ENCODE results near the gene TRIM63. TPM values are rescaled to one million over a fixed set of nuclear protein-coding genes. Genes with fewer than 3 reads are reported as not detected.
A peak's percentile ranks its signal among the peaks of the same experiment; 100 is the strongest.

TRIM63 gene
- not detected in 2 replicates for total RNA-seq (2014; rRNA removed)
- Bru-seq, nascent RNA = percentile 5 among the genes with signal in this experiment
- percentile 15 among the genes with signal in this experiment for BruChase-seq, experiment 1, labeled RNA remaining after a 6-hour chase
- BruChase-seq, experiment 2, labeled RNA remaining after a 2-hour chase = percentile 5 among the genes with signal in this experiment
- long read RNA-seq = 0 reads

- DNase-seq = no peak
- Histone ChIP-seq H2AFZ (ENCODE audit: low read length) (no peak within 1 kb of the TSS), H3K79me2 (ENCODE audit: low read length) (no peaks in the 10 kb centered on the region), H3F3A (ENCODE audit: low read length, unreplicated experiment) (no peaks in the 10 kb centered on the region), H3K27me3 (ENCODE audit: low read length) (no peaks in the 10 kb centered on the region), H3K27ac (ENCODE audit: low read length) (peak within 1 kb of the TSS; percentile 52), H3K4me2 (ENCODE audit: low read length) (0 out of 2 replicates have a peak within 1 kb of the TSS, but pooled peaks have one; percentile 26), H4K20me1 (ENCODE audit: low read length) (no peaks in the 10 kb centered on the region), H3K9ac (ENCODE audit: low read length) (no peak within 1 kb of the TSS), H3K4me1 (ENCODE audit: insufficient read depth, low read length) (peaks cover 21% of the 10 kb centered on the region), H3K4me3 (ENCODE audit: low read length) (no peak within 1 kb of the TSS), H3K9me3 (ENCODE audit: low read length) (no peaks in the 10 kb centered on the region), H3K36me3 (ENCODE audit: low read depth, low read length) (no peaks in the 10 kb centered on the region), H3K9me2 (replicated peaks; ENCODE audit: low read length) (no peaks in the 10 kb centered on the region)
- no TSS peak for BruUV-seq (replicated peaks)
- ChIA-PET POLR2A (ENCODE audit: unreplicated experiment) (no interaction called here), CTCF (no interaction called here)
- TF ChIP-seq EZH2phosphoT487 (IDR thresholded peaks at IDR 0.05; ENCODE audit: borderline replicate concordance, low read length) (no peak), EZH2 (IDR thresholded peaks at IDR 0.05; ENCODE audit: low read length, unreplicated experiment) (no peak), CTCF (conservative IDR thresholded peaks at IDR 0.05; ENCODE audit: low read depth, low read length) (no peak)
- intact Hi-C loops (cut with micrococcal nuclease) = no loop called here
- no peak for ATAC-seq
These were observed at the start of gene TRIM63 for GRCh38 chr1:26067432-26067911. TRIM63 (minus strand) TSS chr1:26067630; CDS start chr1:26067494, 136 bp downstream.

GRCh38 chr1:26114165-26114927 lies 46.9 kb upstream of the TRIM63 start:
- peaks cover 19% of the 10 kb centered on the region for H3K36me3 ChIP-seq (ENCODE audit: low read depth, low read length)
- H3K4me1 ChIP-seq (ENCODE audit: insufficient read depth, low read length) = peaks cover 18% of the 10 kb centered on the region
- BruUV-seq (replicated peaks) = no TSS peak
- H3K9me3 ChIP-seq (ENCODE audit: low read length) = no peaks in the 10 kb centered on the region
- H3K9ac ChIP-seq (ENCODE audit: low read length) = no peak overlapping the region
- no peaks in the 10 kb centered on the region for H3K27me3 ChIP-seq (ENCODE audit: low read length)
- H3K4me3 ChIP-seq (ENCODE audit: low read length) = no peak overlapping the region
- no peak overlapping the region for H3K27ac ChIP-seq (ENCODE audit: low read length)
- no peak for DNase-seq
- no peaks in the 10 kb centered on the region for H3F3A ChIP-seq (ENCODE audit: low read length, unreplicated experiment)
- no peak for ATAC-seq
- H4K20me1 ChIP-seq (ENCODE audit: low read length) = no peaks in the 10 kb centered on the region
- TF ChIP-seq EZH2 (IDR thresholded peaks at IDR 0.05; ENCODE audit: low read length, unreplicated experiment) (no peak), EZH2phosphoT487 (IDR thresholded peaks at IDR 0.05; ENCODE audit: borderline replicate concordance, low read length) (no peak), CTCF (conservative IDR thresholded peaks at IDR 0.05; ENCODE audit: low read depth, low read length) (no peak)
- no peak overlapping the region for H2AFZ ChIP-seq (ENCODE audit: low read length)
- CTCF ChIA-PET = no interaction called here
- peaks cover 30% of the 10 kb centered on the region for H3K79me2 ChIP-seq (ENCODE audit: low read length)
- H3K4me2 ChIP-seq (ENCODE audit: low read length) = no peak overlapping the region
- no peaks in the 10 kb centered on the region for H3K9me2 ChIP-seq (replicated peaks; ENCODE audit: low read length)
- intact Hi-C loops (cut with micrococcal nuclease) = no loop called here
- POLR2A ChIA-PET (ENCODE audit: unreplicated experiment) = no interaction called here

All from PC-3 (cell line).